Right lobe of liver (tissue), 4 donors: ENCODE data around the gene PRR14.

Source experiments
- POLR2A ChIP-seq: fragments of 450-650 bp; IDR thresholded peaks from one replicate; pipeline ENCODE4 v1.6.1; 2017; ENCODE audit warnings: antibody characterized with exemption, mild to moderate bottlenecking
- TF ChIP-seq, protein P1 (sequence below), 4 donors: fragments of 200-600 bp in 3 of 4; fragments of 450-650 bp in 1 of 4; IDR thresholded peaks; one replicate each; pipeline versions ENCODE4 v1.5.1 to v1.8.0; 2016 to 2022; ENCODE audit warnings: antibody characterized with exemption in 4 of 4, mild to moderate bottlenecking in 2 of 4
- donor health status: DM: no; HTN: no; CAD: no.
- donor health status: DM: no; HTN: no; CAD: no.
- donor health status: DM: no; HTN: yes; CAD: no.

DNA sequence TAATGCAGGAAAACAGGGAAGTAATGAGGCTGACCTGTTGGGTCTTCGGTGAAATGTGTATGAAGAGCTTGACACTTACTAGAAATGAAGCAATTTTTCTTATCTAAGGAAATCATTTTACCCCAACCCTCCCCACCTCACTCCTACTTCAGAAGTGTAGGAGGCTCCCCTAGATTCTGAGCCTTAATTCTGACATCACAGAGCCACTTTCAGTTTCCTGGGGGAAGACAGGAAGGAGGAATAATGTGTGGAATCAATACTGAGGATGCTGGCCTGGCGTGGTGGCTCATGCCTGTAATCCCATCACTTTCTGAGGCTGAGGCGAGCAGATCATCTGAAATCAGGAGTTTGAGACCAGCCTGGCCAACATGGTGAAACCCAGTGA is 27.8 kb downstream of the PRR14 start:
- TF ChIP-seq, protein P1, sequence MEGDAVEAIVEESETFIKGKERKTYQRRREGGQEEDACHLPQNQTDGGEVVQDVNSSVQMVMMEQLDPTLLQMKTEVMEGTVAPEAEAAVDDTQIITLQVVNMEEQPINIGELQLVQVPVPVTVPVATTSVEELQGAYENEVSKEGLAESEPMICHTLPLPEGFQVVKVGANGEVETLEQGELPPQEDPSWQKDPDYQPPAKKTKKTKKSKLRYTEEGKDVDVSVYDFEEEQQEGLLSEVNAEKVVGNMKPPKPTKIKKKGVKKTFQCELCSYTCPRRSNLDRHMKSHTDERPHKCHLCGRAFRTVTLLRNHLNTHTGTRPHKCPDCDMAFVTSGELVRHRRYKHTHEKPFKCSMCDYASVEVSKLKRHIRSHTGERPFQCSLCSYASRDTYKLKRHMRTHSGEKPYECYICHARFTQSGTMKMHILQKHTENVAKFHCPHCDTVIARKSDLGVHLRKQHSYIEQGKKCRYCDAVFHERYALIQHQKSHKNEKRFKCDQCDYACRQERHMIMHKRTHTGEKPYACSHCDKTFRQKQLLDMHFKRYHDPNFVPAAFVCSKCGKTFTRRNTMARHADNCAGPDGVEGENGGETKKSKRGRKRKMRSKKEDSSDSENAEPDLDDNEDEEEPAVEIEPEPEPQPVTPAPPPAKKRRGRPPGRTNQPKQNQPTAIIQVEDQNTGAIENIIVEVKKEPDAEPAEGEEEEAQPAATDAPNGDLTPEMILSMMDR (IDR thresholded peaks at IDR 0.05): no peak
- no peak for TF ChIP-seq POLR2A
